GM18909 (cell line): ENCODE results near the gene MFN1.

ENCODE experiments used
- ATAC-seq: cut with Tn5 transposase; IDR thresholded peaks from one replicate; pipeline ENCODE4 v1.9.1; 2021; ENCODE audit warnings: mild to moderate bottlenecking; ENCODE audit not compliant: unreplicated experiment, poor library complexity

MFN1 gene

GRCh38 chr3:179425075-179425474 is 77.6 kb downstream of the MFN1 start:
- ATAC-seq = no peak

- ATAC-seq = no peak
Observed at GRCh38 chr3:179428876-179429548, 81.5 kb downstream of the MFN1 start.

- ATAC-seq = no peak
Observed at GRCh38 chr3:179430277-179430870, 82.9 kb downstream of the MFN1 start.

GRCh38 chr3:179432021-179432420 is 84.5 kb downstream of the MFN1 start:
- ATAC-seq = peak; percentile 64

GRCh38 chr3:179432451-179432850 is 84.9 kb downstream of the MFN1 start:
- no peak for ATAC-seq

GRCh38 chr3:179436517-179436916 is 89.0 kb downstream of the MFN1 start:
- ATAC-seq = no peak

- peak; percentile 83 for ATAC-seq
Observed at GRCh38 chr3:179438841-179439240, 91.3 kb downstream of the MFN1 start.
